ENCODE data around the gene SHANK1.

SHANK1 gene

GRCh38 chr19:50629194-50629593 is 90.4 kb downstream of the SHANK1 start:
- H3K79me2 ChIP-seq (ENCODE audit: low read length) = no peaks in the 10 kb centered on the region
- no peak for TF ChIP-seq EZH2phosphoT487 (IDR thresholded peaks at IDR 0.05; ENCODE audit: low read depth)
- no peak for TF ChIP-seq CTCF (IDR thresholded peaks at IDR 0.05; ENCODE audit: low read depth, low read length)
- no peak overlapping the region for H3K4me2 ChIP-seq (ENCODE audit: low read length)
- H2AFZ ChIP-seq (ENCODE audit: low read depth, low read length) = no peak overlapping the region
- H3K9ac ChIP-seq (ENCODE audit: low read length) = no peak overlapping the region
- no peak overlapping the region for H3K4me3 ChIP-seq (ENCODE audit: low read length)
- H3K36me3 ChIP-seq (replicated peaks; ENCODE audit: low read depth, low read length) = no peaks in the 10 kb centered on the region
- no peaks in the 10 kb centered on the region for H4K20me1 ChIP-seq (ENCODE audit: insufficient read depth, low read length)
- H3K9me3 ChIP-seq (ENCODE audit: insufficient read depth, low read length) = peaks cover 10% of the 10 kb centered on the region
- peaks cover 2% of the 10 kb centered on the region; the same call in 1 of the 2 replicates for H3K27me3 ChIP-seq (ENCODE audit: low read depth, low read length)
- H3K4me1 ChIP-seq (ENCODE audit: low read length) = no peaks in the 10 kb centered on the region
- no peak overlapping the region for H3K27ac ChIP-seq (ENCODE audit: low read length)

GRCh38 chr19:50628551-50628950 is 91.1 kb downstream of the SHANK1 start:
- H3K27ac ChIP-seq (ENCODE audit: low read length) = no peak overlapping the region
- H4K20me1 ChIP-seq (ENCODE audit: insufficient read depth, low read length) = no peaks in the 10 kb centered on the region
- H3K27me3 ChIP-seq (ENCODE audit: low read depth, low read length) = no peaks in the 10 kb centered on the region

GRCh38 chr19:50628146-50628545 is 91.5 kb downstream of the SHANK1 start:
- TF ChIP-seq EZH2phosphoT487 (IDR thresholded peaks at IDR 0.05; ENCODE audit: low read depth) (no peak), CTCF (IDR thresholded peaks at IDR 0.05; ENCODE audit: low read depth, low read length) (peak; percentile 16; the same call in 1 of the 2 replicates)
- H2AFZ ChIP-seq (ENCODE audit: low read depth, low read length) = no peak overlapping the region
- no peaks in the 10 kb centered on the region for H3K36me3 ChIP-seq (replicated peaks; ENCODE audit: low read depth, low read length)
- H3K4me2 ChIP-seq (ENCODE audit: low read length) = no peak overlapping the region
- H3K27ac ChIP-seq (ENCODE audit: low read length) = no peak overlapping the region
- H3K9ac ChIP-seq (ENCODE audit: low read length) = no peak overlapping the region
- H3K4me1 ChIP-seq (ENCODE audit: low read length) = no peaks in the 10 kb centered on the region
- H4K20me1 ChIP-seq (ENCODE audit: insufficient read depth, low read length) = no peaks in the 10 kb centered on the region
- H3K27me3 ChIP-seq (ENCODE audit: low read depth, low read length) = no peaks in the 10 kb centered on the region
- no peaks in the 10 kb centered on the region for H3K9me3 ChIP-seq (ENCODE audit: insufficient read depth, low read length)
- H3K4me3 ChIP-seq (ENCODE audit: low read length) = no peak overlapping the region
- H3K79me2 ChIP-seq (ENCODE audit: low read length) = no peaks in the 10 kb centered on the region

More at GRCh38 chr19:50628551-50628950, 91.1 kb downstream of the SHANK1 start:
- Histone ChIP-seq H3K9ac (ENCODE audit: low read length) (no peak overlapping the region), H3K79me2 (ENCODE audit: low read length) (no peaks in the 10 kb centered on the region), H3K36me3 (replicated peaks; ENCODE audit: low read depth, low read length) (no peaks in the 10 kb centered on the region), H3K4me2 (ENCODE audit: low read length) (no peak overlapping the region), H3K4me3 (ENCODE audit: low read length) (no peak overlapping the region), H2AFZ (ENCODE audit: low read depth, low read length) (no peak overlapping the region), H3K9me3 (ENCODE audit: insufficient read depth, low read length) (peaks cover 3% of the 10 kb centered on the region), H3K4me1 (ENCODE audit: low read length) (no peaks in the 10 kb centered on the region)
- TF ChIP-seq EZH2phosphoT487 (IDR thresholded peaks at IDR 0.05; ENCODE audit: low read depth) (no peak), CTCF (IDR thresholded peaks at IDR 0.05; ENCODE audit: low read depth, low read length) (no peak)

GRCh38 chr19:50626795-50627194 is 92.8 kb downstream of the SHANK1 start:
- Histone ChIP-seq H2AFZ (ENCODE audit: low read depth, low read length) (no peak overlapping the region), H3K9me3 (ENCODE audit: insufficient read depth, low read length) (no peaks in the 10 kb centered on the region), H3K4me3 (ENCODE audit: low read length) (no peak overlapping the region), H3K36me3 (replicated peaks; ENCODE audit: low read depth, low read length) (no peaks in the 10 kb centered on the region), H3K27me3 (ENCODE audit: low read depth, low read length) (no peaks in the 10 kb centered on the region), H3K9ac (ENCODE audit: low read length) (no peak overlapping the region), H4K20me1 (ENCODE audit: insufficient read depth, low read length) (no peaks in the 10 kb centered on the region), H3K79me2 (ENCODE audit: low read length) (no peaks in the 10 kb centered on the region), H3K4me1 (ENCODE audit: low read length) (no peaks in the 10 kb centered on the region), H3K4me2 (ENCODE audit: low read length) (no peak overlapping the region), H3K27ac (ENCODE audit: low read length) (no peak overlapping the region)
- TF ChIP-seq CTCF (IDR thresholded peaks at IDR 0.05; ENCODE audit: low read depth, low read length) = no peak
- TF ChIP-seq EZH2phosphoT487 (IDR thresholded peaks at IDR 0.05; ENCODE audit: low read depth) = no peak
